GM18505 (cell line): ENCODE measurements around the gene FZR1.
"Not testable (repeated sequence)": the region's sequence is repeated elsewhere in the genome, so short reads cannot be mapped to it uniquely, and the experiment has no call there.

Experiments used
- ATAC-seq: cut with Tn5 transposase; IDR thresholded peaks from one replicate; pipeline ENCODE4 v1.9.1; 2021; ENCODE audit not compliant: unreplicated experiment
- POLR2A ChIP-seq: IDR thresholded peaks from 4 replicates; pipeline ENCODE4 v1.6.1; 2011; ENCODE audit warnings: borderline replicate concordance; ENCODE audit not compliant: insufficient read depth, insufficient read length; ENCODE audit errors: extremely low read depth

FZR1 gene

DNA sequence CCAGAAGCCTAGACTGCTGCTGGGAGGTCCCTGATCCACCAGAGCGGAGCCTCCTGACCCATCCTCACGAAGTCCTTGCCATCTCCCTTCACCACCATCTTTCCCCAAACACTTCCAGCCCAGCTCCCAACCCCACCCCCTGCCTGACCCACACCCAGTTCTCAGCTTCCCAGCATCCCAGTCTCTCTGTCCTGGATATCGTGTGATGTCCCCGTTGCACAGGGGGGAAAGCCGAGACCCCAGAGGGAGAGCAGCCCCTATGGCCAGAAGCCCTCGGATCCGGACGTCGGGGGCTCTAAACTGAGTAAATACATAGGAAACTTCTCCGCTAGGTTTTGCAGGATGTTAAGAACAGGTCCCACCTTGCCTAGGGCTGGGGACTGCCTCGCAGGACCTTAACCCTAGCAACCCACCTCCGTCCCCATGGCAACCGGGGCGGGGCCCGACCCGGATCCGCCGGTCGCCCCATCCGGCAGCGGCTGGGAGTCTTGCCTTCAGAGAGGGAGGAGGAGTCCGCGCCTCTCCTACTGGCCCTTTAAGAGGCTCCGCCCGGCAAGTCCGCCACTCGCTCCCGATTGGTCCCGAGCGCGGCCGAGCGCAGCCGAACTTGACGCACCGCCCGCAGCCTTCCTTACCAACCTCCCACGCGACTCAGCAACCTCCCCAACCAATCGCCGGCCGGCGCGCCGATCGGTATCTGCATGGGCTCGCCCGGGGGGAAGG is 66.2 kb downstream of the FZR1 start:
- no peak for TF ChIP-seq POLR2A
- ATAC-seq, result peak; percentile 84

DNA sequence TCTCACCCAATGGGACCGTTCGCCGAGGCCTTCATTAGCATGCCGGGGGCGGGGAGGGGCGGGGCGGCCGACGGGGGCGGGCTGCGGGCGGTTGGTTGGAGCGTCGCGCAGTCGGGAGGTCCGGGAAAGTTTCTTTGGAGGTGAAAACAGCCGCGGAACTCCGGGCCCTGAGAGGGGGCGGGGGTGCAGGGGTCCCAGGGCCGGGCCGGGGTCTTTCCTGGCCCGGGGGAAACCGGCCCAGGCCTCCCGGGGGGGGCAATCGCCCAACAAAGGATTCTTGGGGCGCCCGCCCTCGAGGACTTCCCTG is 66.7 kb downstream of the FZR1 start, which contains the start of gene HMG20B:
TSS of gene HMG20B (plus strand) at position 90 of the 307 bp plus-strand sequence. CDS start 366 bp downstream, outside the sequence.
- no peak for ATAC-seq
- TF ChIP-seq POLR2A, result no peak

GRCh38 chr19:3573162-3573857 is 67.2 kb downstream of the FZR1 start:
- ATAC-seq, result peak; percentile 9
- TF ChIP-seq POLR2A, result no peak

DNA sequence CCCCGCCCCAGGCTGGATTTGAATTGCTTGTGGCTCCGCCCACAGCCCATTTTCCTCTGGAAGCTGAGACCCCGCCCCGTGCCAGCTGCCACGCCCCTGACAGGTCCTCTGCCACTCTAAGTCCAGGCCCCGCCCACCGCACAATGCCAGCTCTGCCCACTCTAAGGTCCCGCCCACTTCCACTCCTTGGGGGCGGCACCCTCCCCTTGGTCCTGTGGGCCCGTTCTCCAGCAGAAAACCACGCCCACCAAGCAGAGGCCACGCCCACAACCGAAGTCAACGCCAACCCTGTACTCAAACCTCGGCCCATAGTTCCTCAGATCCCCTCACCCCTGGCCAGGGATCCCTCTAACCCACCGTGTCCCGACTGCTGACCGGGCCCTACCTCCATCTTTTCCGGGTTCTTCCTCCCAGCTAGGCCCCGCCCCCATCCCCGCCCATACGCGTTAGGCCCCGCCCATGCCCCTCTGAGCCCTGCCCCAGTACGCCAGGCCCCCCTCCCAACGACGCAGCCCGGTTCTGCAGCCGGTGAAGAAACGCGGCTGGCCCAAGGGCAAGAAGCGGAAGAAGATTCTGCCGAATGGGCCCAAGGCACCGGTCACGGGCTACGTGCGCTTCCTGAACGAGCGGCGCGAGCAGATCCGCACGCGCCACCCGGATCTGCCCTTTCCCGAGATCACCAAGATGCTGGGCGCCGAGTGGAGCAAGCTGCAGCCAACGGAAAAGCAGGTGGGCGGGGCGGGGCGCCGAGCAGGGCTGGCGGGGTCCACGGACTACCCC is 67.9 kb downstream of the FZR1 start:
- no peak for TF ChIP-seq POLR2A
- peak; percentile 36 for ATAC-seq

GRCh38 chr19:3575260-3575741 is 69.2 kb downstream of the FZR1 start:
- no peak for ATAC-seq
- TF ChIP-seq POLR2A, result no peak

- ATAC-seq, result no peak
- no peak for TF ChIP-seq POLR2A
These were observed 70.0 kb downstream of the FZR1 start for GRCh38 chr19:3575949-3576673.

- TF ChIP-seq POLR2A, result no peak
- no peak for ATAC-seq
These were observed 70.8 kb downstream of the FZR1 start for GRCh38 chr19:3576696-3577443.

GRCh38 chr19:3577723-3578344 is 71.7 kb downstream of the FZR1 start:
- no peak for ATAC-seq
- TF ChIP-seq POLR2A, result no peak

DNA sequence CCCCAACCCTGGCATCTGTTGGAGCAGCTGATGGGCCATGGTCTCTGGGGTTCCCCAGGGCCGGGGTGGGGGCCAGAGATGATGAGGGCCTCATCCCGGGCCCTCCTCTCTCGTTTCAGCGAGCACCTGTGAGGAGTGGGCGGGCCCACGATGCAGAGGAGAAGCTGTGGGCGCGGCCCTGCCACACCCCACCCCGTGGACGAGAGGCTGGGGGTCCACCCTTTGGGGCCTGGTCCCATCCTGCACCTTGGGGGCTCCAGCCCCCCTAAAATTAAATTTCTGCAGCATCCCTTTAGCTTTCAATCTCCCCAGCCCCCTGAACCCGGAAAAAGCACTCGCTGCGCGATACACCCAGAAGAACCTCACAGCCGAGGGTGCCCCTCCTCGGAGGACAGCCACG is 72.3 kb downstream of the FZR1 start:
- no peak for TF ChIP-seq POLR2A
- no peak for ATAC-seq

- TF ChIP-seq POLR2A, result no peak
- no peak for ATAC-seq
These were observed 74.2 kb downstream of the FZR1 start for GRCh38 chr19:3580156-3580934.

- ATAC-seq, result not testable (repeated sequence)
These were observed 75.7 kb downstream of the FZR1 start for GRCh38 chr19:3581792-3582191.

DNA sequence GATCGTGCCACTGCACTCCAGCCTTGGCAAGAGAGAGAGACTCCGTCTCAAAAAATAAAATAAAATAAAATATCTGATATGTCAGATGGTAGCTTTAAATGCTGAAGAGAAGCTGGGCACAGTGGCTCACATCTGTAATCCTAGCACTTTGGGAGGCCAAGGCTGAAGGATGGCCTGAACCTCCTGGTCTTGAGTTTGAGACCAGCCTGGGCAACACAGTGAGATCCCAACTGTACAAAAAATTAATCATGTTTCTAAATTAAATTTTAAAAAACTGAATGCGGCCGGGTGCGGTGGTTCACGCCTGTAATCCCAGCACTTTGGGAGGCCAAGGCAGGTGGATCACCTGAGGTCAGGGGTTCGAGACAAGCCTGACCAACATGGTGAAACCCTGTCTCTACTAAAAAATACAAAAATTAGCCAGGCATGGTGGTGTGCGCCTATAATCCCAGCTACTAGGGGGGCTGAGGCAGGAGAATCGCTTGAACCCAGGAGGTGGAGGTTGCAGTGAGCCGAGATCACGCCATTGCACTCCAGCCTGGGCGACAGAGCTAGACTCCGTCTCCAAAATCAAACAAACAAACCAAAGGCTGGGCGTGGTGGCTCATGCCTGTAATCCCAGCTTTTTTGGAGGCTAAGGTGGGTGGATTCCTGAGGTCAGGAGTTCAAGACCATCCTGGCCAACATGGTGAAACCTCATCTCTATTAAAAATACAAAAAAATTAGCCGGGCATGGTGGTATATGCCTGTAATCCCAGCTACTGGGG is 78.1 kb downstream of the FZR1 start:
- not testable (repeated sequence) for ATAC-seq
